HG03095 (cell line): ENCODE measurements around the gene HSF2BP.
"Not testable (repeated sequence)": the region's sequence is repeated elsewhere in the genome, so short reads cannot be mapped to it uniquely, and the experiment has no call there.

Source experiments
- ATAC-seq: cut with Tn5 transposase; IDR thresholded peaks from one replicate; pipeline ENCODE4 v1.9.1; 2021; ENCODE audit warnings: moderate library complexity; ENCODE audit not compliant: unreplicated experiment

Gene HSF2BP

DNA sequence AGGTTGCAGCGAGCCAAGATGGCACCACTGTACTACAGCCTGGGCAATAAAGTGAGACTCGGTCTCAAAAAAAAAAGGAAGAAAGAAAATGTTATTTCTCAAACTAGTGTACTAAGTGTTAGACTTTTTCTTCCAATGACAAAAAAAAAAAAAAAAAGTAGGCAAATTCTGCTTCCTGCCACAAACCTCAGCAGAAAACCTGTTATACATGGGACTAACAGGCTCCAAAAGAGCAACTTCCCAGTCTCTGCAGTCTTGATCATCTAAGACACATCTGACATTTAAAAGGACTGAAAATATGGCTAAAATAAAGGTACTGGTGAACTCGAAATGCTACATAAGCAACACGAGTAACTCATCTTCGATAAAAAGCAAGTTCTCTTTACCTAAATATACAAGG, 59.6 kb downstream of the HSF2BP start:
- ATAC-seq, result no peak

DNA sequence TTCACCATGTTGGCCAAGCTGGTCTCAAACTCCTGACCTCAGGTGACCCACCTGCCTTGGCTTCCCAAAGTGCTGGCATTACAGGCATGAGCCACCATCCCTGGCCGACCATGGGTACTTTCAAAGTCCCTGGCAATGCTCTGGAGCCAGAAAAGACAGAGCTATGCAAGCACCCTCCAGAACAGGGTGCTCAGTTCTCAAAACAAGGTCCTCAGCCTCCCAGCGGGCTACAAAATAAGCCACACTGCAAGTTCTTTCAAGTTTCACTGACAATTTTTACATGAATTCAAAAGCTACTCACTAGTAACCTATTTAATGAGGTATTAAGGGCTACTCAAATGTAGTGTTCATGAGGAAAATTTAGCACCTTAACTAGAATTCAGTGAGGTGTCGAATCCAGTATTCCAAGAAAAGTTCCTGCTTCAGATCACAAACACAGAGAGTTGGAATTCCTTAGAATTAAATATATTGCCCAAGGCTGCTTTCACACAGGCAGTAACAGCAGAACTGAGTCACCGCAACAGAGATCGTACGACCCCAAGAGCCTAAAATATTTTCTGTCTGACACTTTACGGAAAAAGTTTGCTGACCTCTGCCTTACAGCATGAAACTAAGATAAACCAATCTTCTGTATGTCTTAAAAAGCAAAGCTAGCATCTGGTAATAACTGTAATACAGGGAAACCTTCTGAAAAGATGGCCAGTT, 60.7 kb downstream of the HSF2BP start:
- no peak for ATAC-seq

DNA sequence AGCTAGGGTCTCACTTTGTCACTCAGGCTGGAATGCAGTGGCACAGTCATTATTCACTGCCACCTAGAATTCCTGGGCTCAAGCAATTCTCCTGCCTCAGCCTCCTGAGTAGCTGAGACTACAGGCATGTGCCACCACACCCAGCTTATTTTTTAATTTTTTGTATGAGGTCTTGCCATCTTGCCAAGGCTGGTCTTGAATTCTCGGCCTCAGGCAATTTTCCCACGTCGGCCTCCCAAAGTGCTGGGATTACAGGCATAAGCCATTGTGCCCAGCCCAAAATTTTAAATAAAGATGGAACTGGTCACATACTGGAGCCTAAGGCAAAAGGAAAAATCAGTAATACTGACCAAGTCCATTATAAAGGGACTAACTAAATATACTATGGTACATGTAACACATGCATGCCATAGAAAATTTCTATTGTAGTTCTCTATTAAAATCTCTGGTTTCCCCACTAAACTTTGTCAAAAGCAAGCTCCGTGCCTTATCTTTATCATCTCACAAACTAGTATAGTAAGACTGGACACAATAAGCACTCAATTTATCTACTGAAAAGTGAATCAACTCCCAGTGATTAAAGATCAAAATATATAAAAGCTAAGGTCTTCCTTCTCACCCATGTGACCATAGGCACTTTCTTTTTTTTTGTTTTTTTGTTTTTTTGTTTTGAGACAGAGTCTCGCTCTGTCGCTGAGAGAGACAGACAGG, 61.6 kb downstream of the HSF2BP start:
- no peak for ATAC-seq

DNA sequence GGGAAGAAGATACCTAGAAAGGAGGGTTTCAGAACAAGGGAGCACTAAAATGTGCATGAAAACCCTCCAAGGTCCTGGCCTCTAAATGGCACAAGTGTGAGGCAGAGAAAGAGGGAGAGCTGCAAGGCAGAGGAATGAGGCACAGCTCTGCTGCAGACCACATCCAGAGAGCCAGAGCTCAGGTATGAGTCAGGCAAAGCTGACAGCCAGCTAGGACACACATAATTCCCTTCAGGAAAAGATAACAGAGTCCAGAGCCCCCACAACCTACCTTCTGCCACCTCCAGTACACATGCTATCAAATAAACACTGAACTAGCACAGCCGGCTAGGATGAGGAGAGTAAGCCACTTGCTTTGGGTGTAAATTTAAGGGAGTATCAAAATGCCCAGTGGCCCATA, 62.2 kb downstream of the HSF2BP start:
- ATAC-seq, result no peak

DNA sequence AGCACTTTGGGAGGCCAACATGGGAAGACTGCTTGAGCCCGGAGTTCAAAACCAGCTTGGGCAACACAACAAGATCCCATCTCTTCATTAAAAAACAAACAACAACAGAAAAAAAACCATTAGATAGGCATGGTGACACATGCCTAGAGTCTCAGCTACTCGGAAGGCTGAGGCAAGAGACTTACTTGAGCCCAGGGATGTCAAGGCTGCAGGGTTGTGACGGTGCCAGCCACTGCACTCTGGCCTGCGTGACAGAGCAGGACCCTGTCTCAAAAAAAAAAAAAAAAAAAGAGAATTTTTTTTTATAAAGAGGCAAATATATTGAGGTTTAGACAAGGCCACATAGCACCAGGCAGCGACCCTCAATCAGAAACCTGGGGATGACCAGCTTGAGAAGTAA, 62.7 kb downstream of the HSF2BP start:
- no peak for ATAC-seq

DNA sequence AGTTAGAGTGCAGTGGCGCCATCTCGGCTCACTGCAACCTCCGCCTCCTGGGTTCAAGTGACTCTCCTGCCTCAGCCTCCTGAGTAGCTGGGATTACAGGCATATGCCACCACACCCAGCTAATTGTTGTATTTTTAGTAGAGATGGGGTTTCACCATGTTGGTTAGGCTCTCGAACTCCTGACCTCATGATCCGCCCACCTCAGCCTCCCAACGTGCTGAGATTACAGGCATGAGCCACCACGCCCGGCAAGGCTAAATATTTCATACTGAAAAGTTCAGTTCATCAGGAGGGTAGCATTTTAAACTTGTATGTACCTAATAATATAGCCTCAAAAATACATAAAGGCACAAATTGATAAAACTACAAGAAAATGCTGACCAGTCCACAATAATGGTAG, 63.5 kb downstream of the HSF2BP start:
- not testable (repeated sequence) for ATAC-seq

DNA sequence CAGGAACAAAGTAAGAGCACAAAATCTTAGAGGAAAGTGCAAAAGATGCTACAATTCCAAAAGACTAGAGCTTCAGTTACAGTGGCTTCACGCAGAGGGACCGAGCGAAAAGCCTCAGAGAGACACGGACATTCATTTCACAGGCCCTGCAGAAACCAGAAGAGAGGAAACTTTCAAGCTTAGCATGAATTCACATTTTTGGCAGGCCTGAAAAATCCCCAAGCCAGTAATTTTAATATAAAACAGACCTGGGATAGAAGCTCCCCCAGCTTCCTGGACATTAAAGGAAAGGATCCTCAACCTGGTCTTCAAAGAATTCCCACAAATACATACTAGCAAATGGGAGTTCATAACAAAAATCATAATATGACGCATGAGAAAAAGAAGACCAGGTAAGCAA, 66.2 kb downstream of the HSF2BP start:
- ATAC-seq, result no peak

DNA sequence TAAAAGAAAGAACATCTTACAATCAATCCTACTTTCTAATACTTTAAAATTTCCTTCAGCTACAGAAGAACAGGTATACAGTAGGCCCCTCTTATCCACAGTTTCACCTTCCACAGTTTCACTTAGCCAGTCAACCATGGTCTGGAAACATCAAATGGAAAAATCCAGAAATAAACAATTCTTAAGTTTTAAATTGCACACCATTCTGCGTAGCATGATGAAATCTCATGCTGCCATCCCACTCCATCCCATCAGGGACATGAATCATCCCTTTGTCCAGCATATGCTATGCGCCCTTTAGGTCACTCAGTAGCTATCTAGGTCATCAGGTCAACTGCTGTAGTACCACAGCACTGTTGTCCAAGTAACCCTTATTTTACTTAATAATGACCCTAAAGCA, 67.7 kb downstream of the HSF2BP start:
- ATAC-seq, result no peak

DNA sequence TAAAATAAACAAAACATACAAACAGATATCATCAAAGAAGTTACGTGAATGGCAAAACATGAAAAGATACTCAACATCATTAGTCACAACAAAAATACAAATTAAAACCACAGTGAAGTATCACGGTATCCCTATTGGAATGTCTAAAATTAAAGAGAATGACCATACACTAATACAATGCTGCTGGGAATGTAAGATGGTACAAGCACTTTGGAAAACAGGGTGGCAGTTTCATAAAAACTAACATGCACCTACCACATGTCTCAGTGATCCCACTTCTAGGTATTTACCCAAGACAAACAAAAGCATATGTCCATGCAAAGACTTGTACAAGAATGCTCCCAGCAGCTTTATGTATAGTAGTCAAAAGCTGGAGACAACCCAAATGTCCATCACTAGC, 69.1 kb downstream of the HSF2BP start:
- ATAC-seq, result no peak

DNA sequence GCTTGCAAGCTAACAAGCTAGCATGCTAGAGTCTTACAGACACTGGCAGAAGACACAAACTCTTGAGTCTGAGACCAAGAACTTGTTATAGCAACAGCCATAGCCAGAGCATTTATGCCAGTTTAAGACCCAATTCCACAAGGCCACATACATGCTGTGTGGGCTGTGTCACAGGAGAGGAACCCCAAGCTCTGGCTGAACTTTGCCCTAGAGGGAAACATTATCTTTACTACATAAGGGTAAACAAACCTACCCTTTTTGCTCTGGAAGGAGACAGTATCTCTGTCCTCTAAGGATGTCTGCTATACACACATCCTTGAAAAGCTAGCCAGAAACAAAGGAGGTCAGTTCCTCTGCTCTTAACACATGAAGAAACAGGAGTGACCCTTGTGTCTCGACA, 70.3 kb downstream of the HSF2BP start:
- ATAC-seq, result no peak

DNA sequence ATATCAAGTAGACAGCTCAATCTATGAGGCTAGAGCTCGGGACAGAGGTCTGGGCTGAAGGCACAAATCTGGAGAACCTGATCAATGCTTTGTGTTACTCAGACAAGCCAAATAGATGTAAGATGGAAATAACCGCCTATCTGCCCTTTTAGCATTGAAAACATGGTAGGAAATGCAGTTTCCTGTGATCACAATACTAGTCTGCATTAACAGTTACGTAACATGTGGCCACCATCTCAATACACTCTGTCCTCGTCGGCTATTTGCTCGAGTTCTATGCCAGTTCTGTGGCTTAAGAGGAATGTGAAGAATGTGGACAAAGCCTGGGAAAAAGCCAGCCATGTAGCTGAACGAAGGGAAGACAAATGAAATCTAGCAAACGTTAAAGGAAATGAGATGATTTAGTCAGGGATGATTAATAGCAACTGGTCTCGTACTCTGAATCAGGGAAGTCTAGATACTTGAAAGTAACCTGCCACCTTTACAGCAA, 73.3 kb downstream of the HSF2BP start:
- no peak for ATAC-seq

DNA sequence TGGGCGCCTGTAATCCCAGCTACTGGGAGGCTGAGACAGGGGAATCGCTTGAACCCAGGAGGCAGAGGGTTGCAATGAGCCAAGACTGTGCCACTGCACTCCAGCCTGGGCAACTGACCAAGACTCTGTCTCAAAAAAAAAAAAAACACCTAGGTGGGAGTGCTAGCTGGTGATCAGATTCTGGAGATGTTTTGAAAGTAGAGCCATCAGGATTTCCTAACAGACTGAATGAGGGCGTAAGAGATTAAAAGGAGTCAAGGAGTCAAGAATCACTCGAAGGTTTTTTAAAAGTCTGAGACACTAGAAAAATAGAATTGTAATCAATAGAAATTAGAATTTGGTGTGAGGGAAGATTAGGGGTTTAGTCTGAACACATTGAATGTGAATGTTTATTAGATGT, 73.8 kb downstream of the HSF2BP start:
- no peak for ATAC-seq

DNA sequence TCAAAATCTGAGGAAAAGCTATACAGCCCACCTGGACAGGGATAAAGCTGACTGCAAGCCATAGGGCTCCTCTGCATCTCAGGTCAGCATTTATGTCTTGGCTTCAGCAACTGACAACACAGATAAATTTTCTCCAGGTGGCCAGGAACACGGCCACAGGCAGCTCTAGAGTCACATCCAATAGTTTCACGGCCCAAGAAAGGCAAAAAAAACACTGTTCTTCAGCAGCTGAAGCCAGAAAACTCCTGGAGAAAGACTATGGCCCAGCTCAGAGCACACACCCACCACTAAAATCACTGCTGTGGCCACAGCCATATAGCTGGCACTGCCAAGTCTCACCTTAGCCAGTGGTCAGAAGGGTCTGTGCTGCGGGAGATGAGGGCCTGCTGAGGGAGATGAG, 77.8 kb downstream of the HSF2BP start:
- ATAC-seq, result no peak

DNA sequence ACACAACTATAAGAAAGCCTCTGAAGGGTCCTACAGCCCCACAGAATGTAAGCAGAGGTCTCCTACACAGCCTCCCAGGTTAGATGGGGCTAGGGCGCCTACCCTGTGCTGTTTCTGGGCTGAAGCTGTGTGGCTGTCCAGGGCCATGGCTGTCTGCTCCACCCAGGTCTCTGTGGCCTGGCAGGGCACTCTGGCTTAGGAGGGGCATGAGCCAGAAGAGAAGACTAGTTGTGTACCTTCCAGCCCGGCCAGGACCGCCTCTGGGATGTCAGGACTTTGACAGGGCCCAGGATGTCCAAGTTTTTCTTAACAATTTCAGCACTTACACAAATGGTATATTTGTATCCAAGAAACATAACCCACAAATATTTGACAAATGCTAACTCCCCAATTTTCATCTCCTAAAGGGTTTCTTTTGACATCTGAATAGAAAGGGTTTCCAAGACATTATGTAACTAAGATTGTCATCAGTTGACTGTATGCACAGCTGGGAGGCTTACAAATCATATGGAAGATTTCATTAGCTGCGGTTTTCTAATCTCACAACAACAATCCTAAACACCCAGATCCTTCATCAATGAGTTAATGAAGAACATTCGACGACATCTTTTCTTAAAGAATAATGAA, 80.5 kb downstream of the HSF2BP start:
- ATAC-seq, result no peak

DNA sequence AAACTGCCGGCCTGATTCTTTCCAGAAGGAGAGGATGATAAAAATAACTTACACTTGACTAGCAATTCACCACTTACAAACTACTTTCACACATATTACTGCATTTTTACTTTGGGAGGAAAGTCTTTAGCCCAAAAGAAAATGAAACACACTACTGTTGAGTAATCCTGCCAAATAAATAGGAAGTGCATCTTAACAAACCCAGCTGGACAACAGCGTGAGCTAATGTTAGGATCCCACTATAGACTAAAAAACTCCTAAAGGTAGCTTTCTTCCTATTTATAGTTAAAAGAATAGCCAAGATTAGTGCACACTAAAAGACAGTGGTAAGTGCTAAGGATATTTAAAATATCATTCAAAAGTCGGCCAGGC, 83.8 kb downstream of the HSF2BP start:
- ATAC-seq, result no peak

DNA sequence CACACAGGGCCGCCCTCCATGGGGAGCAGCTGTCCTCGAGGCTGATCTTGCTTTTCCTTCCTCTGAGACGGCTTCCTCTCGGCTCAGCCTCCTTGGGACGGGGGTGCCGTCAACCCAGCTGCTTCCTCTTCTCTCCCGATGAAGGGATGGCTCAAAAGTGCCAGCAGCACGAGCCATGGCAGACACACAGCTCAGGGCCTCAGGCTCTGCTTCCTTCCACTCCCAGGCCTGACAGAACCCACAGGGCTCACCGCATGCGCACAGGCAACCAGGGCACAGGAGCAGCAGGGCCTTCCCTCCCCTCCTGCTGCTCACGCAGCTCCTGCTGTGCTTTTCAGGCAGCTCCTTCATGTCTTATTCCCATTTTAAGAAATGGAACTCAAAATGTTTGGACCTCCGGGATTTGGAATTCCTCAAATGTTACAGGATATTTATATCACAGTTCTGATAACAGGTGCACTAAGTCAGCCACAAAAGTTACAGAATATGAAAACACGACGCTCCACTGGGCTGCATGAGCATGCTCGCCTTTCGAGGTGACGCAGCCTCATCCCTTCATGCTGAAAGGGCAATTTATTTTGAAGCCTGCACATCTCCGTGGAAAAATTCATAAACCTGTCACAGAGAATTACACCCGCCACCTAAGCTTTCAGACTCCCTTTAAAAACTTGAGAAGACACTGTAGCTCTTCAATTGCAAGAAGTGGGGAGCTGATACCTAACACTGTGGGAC, 84.4 kb downstream of the HSF2BP start:
- ATAC-seq, result no peak

DNA sequence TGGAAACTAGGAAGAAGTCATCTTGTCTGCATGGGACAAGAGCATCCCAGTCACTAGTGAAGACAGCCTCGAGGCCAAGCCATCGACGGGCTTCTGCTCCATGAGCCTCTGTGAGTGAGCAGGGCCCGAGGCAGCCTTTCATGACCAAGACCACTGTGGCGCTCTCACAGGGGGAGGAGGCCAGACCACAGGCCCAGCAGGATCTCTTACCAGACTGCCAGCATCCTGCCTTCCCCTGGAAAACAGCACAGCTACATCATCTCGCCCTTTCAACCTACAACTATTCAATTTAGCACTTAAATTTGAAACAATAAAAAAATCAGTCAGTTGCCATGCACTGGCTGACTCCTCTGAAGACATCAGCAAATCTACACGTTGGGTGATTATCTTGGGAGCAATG, 85.4 kb downstream of the HSF2BP start:
- ATAC-seq, result no peak

DNA sequence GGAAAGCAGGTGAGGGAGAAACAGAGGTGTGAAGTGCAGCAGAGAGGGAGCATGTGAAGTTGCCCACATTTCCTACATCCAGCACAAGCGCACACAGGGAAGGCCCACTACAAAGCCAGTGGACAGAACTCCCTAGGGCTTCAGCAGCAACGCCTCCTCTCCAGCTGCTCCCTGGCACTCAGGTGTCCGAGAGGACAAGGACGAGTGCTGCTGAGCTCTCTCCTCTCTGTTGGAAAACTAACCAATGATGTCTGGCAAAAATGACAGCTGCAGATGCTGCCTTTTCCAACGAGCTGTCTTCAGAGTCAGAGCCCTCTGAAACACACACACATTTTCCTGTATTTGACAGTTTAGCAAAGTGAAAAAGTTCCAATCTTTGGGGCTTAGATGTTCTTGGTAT, 86.8 kb downstream of the HSF2BP start:
- ATAC-seq, result no peak

DNA sequence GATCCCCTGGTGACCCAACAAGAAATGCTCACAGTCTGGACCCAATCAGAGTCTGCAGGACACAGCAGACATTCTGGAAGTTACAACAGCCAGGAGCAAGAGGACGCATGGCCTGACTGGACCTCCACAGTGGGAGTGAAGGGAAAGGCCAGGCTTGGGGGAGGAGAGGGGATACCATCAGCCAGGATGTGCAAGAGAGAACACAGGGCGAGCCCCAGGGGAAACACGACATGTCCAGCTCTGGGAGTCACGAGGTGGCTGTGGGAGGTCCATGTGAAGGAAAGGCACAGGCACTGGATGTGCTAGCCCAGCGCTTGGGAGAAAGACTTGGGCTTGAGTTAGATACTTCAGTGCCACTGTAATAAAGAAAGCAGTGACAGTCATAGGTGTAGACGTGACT, 87.3 kb downstream of the HSF2BP start:
- no peak for ATAC-seq

DNA sequence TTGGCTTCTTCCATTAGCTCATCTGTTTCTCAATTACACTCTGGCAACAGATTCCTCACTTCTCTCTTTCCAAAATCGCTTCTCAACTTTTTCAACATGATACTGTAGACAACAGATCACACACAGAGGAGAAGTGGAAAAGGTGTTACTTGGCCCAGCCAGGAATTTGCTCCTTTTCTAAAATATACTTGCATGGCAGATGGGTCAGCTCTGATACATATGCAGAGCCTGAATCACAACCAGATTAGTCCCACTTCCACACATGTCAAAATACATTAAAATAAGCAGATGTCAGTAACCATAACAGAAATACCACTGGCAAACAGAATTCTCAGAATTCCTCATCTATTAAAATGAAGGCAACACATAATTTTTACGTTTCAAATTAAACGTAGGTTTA, 89.1 kb downstream of the HSF2BP start:
- not testable (repeated sequence) for ATAC-seq

DNA sequence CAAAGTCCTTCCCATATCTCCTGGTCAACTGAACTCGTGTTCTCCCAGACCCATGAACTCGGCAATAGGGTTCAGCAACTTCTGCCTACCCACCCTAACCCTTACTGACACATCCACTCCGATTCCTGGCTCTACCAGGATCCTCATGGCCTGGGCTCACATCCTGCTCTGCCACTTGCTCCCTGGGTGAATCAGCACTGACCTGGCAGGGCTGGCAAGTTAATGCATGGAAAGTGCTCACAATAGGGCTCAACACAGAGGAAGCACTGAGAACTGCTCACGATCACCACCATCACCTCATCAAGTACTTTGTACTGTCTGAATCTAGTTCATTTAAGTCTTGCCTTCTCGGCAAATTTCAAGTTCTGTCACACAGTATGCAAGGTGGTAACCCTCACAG, 96.8 kb downstream of the HSF2BP start:
- not testable (repeated sequence) for ATAC-seq

DNA sequence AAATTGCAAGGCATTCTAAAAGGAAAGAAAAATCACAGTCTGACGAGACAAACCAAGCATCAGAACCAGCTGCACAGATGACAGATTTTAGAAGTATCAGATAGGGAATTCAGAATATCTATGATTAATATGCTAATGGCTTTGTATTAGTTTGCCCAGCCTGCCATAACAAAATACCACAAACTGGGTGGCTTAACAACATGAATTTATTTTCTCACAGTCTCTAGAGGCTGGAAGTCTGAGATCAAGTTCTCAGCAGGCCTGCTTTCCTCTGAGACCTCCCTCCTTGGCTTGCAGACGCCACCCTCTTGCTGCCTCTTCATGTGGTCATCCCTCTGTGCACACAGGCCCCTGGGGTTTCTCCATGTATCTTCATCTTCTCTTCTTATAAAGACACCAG, 118.7 kb downstream of the HSF2BP start:
- not testable (repeated sequence) for ATAC-seq
